ENCODE data around the gene ANKRD12. TPM values are rescaled to one million over a fixed set of nuclear protein-coding genes. Genes with fewer than 3 reads are reported as not detected.

Gene ANKRD12
- total and polyA plus RNA-seq, 4 donors, result 2.7 to 59.7 (median 17.3) TPM

- H3K9me3 ChIP-seq (ENCODE audit: control insufficient read depth in 4 of 4, low read length in 3 of 4), result no peaks in the 10 kb centered on the region
- no peak overlapping the region for H3K27ac ChIP-seq (ENCODE audit: low read depth in 1 of 2, low read length in 2 of 2)
- TF ChIP-seq GABPA (IDR thresholded peaks at IDR 0.05 in 1 of 2, conservative IDR thresholded peaks at IDR 0.05 in 1 of 2) (no peak), NR2F2 (IDR thresholded peaks at IDR 0.05) (no peak), TAF1 (conservative IDR thresholded peaks at IDR 0.05) (no peak), RAD21 (IDR thresholded peaks at IDR 0.05) (no peak)
- TF ChIP-seq, protein P1, sequence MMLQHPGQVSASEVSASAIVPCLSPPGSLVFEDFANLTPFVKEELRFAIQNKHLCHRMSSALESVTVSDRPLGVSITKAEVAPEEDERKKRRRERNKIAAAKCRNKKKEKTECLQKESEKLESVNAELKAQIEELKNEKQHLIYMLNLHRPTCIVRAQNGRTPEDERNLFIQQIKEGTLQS (IDR thresholded peaks at IDR 0.05), result no peak
- TF ChIP-seq, protein P2, sequence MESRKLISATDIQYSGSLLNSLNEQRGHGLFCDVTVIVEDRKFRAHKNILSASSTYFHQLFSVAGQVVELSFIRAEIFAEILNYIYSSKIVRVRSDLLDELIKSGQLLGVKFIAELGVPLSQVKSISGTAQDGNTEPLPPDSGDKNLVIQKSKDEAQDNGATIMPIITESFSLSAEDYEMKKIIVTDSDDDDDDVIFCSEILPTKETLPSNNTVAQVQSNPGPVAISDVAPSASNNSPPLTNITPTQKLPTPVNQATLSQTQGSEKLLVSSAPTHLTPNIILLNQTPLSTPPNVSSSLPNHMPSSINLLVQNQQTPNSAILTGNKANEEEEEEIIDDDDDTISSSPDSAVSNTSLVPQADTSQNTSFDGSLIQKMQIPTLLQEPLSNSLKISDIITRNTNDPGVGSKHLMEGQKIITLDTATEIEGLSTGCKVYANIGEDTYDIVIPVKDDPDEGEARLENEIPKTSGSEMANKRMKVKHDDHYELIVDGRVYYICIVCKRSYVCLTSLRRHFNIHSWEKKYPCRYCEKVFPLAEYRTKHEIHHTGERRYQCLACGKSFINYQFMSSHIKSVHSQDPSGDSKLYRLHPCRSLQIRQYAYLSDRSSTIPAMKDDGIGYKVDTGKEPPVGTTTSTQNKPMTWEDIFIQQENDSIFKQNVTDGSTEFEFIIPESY (IDR thresholded peaks at IDR 0.05), result no peak
- peaks cover 0 to 19% (median 6%) of the 10 kb centered on the region in 4 donors for H3K36me3 ChIP-seq (ENCODE audit: control insufficient read depth in 4 of 4, insufficient read depth in 3 of 4, low read depth in 1 of 4, low read length in 3 of 4)
- H3K4me1 ChIP-seq (ENCODE audit: control insufficient read depth in 4 of 4, insufficient read depth in 4 of 4, low read length in 3 of 4), result no peaks in the 10 kb centered on the region
- DNase-seq (ENCODE audit: low spot score), result no peak
- peak overlapping the region in 1 of 2 donors; percentile 15 for H3K9ac ChIP-seq (ENCODE audit: low read depth in 1 of 2, low read length in 2 of 2)
- 79% methylated on average over 4 of the region's 4 CpGs for WGBS
- no peaks in the 10 kb centered on the region for H3K27me3 ChIP-seq (ENCODE audit: control insufficient read depth in 4 of 4, insufficient read depth in 4 of 4, low read length in 3 of 4)
- no peak overlapping the region for H3K4me3 ChIP-seq (ENCODE audit: low read depth in 1 of 3, low read length in 3 of 3)
Observed at GRCh38 chr18:9184998-9185613, 48.5 kb downstream of the ANKRD12 start.

DNA sequence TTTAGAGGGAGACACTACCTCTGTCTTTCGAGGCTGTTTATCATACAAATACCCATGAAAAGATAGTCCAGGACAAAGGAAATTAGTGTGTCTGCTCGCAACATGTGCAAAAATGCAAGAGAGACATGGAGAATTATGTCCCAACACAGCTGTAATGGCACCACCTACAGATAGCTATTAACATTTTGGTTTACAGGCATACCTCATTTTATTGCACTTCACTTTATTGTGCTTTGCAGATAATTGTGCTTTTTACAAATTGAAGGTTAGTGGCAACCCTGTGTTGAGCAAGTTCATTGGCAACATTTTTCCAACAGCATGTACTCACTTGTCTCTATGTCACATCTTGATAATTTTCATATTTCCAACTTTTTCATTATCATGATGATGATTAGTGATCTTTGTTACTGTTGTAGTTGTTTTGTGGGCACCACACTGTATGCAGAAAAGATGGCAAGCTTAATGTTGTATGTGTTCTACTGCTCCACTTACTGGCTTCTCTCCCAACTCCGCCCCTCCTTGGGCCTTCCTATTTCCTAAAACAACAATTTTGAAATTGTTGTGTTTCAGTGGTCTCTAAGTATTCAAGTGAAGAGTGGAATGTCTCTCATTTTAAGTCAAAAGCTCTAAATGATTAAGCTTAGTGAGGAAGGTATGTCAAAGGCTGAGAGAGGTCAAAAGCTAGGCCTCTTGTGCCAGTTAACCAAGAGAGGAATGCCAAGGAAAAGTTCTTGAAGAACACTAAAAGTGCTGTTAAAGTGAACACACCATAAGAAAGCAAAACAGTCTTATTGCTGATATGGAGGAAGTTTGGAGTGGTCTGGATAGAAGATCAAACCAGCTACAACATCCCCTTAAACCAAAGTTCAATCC, 52.0 kb downstream of the ANKRD12 start:
- no peaks in the 10 kb centered on the region for H3K9me3 ChIP-seq (ENCODE audit: control insufficient read depth in 4 of 4, low read length in 3 of 4)
- WGBS, result 93% methylated on average over 3 of the region's 3 CpGs
- H3K36me3 ChIP-seq (ENCODE audit: control insufficient read depth in 4 of 4, insufficient read depth in 3 of 4, low read depth in 1 of 4, low read length in 3 of 4), result peaks cover 0 to 18% (median 6%) of the 10 kb centered on the region in 4 donors
- DNase-seq (ENCODE audit: low spot score), result no peak
- no peak overlapping the region for H3K4me3 ChIP-seq (ENCODE audit: low read depth in 1 of 3, low read length in 3 of 3)
- no peak overlapping the region for H3K9ac ChIP-seq (ENCODE audit: low read depth in 1 of 2, low read length in 2 of 2)
- no peaks in the 10 kb centered on the region for H3K4me1 ChIP-seq (ENCODE audit: control insufficient read depth in 4 of 4, insufficient read depth in 4 of 4, low read length in 3 of 4)
- TF ChIP-seq SP1 (IDR thresholded peaks at IDR 0.05) (no peak), RAD21 (IDR thresholded peaks at IDR 0.05) (no peak), REST (IDR thresholded peaks at IDR 0.05) (no peak), RXRA (IDR thresholded peaks at IDR 0.05) (no peak), HNF4G (IDR thresholded peaks at IDR 0.05) (no peak), GABPA (IDR thresholded peaks at IDR 0.05 in 1 of 2, conservative IDR thresholded peaks at IDR 0.05 in 1 of 2) (no peak), FOXA2 (IDR thresholded peaks at IDR 0.05) (no peak), EGR1 (IDR thresholded peaks at IDR 0.05; ENCODE audit: low read depth in 2 of 2) (no peak), JUND (IDR thresholded peaks at IDR 0.05) (no peak)
- TF ChIP-seq, protein P3, sequence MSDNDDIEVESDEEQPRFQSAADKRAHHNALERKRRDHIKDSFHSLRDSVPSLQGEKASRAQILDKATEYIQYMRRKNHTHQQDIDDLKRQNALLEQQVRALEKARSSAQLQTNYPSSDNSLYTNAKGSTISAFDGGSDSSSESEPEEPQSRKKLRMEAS (IDR thresholded peaks at IDR 0.05), result no peak
- no peak overlapping the region for H3K27ac ChIP-seq (ENCODE audit: low read depth in 1 of 2, low read length in 2 of 2)
- no peaks in the 10 kb centered on the region for H3K27me3 ChIP-seq (ENCODE audit: control insufficient read depth in 4 of 4, insufficient read depth in 4 of 4, low read length in 3 of 4)

All from liver (tissue), 9 donors.